AG04450 (cell line): ENCODE data around the gene TBX1. TPM values are rescaled to one million over a fixed set of nuclear protein-coding genes. Genes with fewer than 3 reads are reported as not detected.
A peak's percentile ranks its signal among the peaks of the same experiment; 100 is the strongest.

ENCODE experiments used
- CTCF ChIA-PET: fragments of 300-600, 350-600 bp; formaldehyde crosslinking; extraction: SDS; loops from one replicate; lab custom pipeline; 2022; ENCODE audit warnings: antibody characterized with exemption, inconsistent platforms; lab: Charles Lee
- POLR2A ChIA-PET: fragments of 350-600 bp; formaldehyde crosslinking; extraction: SDS; loops from one replicate; lab custom pipeline; 2021; ENCODE audit warnings: antibody characterized with exemption, inconsistent platforms; lab: Yijun Ruan, JAX
- DNase-seq: peaks from one replicate; pipeline ENCODE4 v3.0.0-alpha.2; 2011; ENCODE audit warnings: low read depth, low spot score
- H3K27ac ChIP-seq: one replicate; pipeline ENCODE4 v1.5.1; 2012; ENCODE audit warnings: low read depth, low read length, control low read depth
- H3K27me3 ChIP-seq: one replicate; pipeline ENCODE4 v1.6.0; 2012; ENCODE audit warnings: low read length; ENCODE audit not compliant: control insufficient read depth, insufficient read depth
- H3K4me3 ChIP-seq: 2 replicates; pipeline ENCODE4 v1.5.1; 2011; ENCODE audit warnings: mild to moderate bottlenecking, low read depth, low read length, control low read depth
- H3K9me3 ChIP-seq: 2 replicates; pipeline ENCODE4 v1.5.1; 2012; ENCODE audit warnings: low read length; ENCODE audit not compliant: control insufficient read depth, insufficient read depth
- CTCF ChIP-seq: IDR thresholded peaks from 2 replicates; pipeline ENCODE4 v1.5.1; 2011; ENCODE audit warnings: low read depth, low read length, control low read depth, inconsistent platforms
- polyA plus RNA-seq: library from polyadenylated mRNA; depleted of rRNA; stranded (reverse); fragments of >200 nt; gene quantifications from 2 replicates; pipeline ENCODE4 v1.2.3, GENCODE V29; 2011

Gene TBX1
- polyA plus RNA-seq, 1 experiment, result not detected

- H3K27ac ChIP-seq, result no peak overlapping the region
- H3K9me3 ChIP-seq, result no peaks in the 10 kb centered on the region; the same call in 1 of the 2 replicates
- ChIA-PET CTCF (no interaction called here), POLR2A (no interaction called here)
- DNase-seq, result no peak
- no peak for TF ChIP-seq CTCF
- H3K27me3 ChIP-seq, result peaks cover 26% of the 10 kb centered on the region
- H3K4me3 ChIP-seq, result no peak overlapping the region
Observed at GRCh38 chr22:19748991-19749664, 11.4 kb upstream of the TBX1 start.

- CTCF ChIA-PET, result interaction anchor here (1.8 kb wide), 1 partner anchor 19 kb away, joined by 7 read pairs; no protein-coding TSS in a partner anchor
- POLR2A ChIA-PET, result no interaction called here
- Histone ChIP-seq H3K27ac (no peak overlapping the region), H3K4me3 (no peak overlapping the region), H3K9me3 (no peaks in the 10 kb centered on the region; the same call in 1 of the 2 replicates), H3K27me3 (peaks cover 33% of the 10 kb centered on the region)
- TF ChIP-seq CTCF, result no peak
- no peak for DNase-seq
Observed at GRCh38 chr22:19749876-19750275, 10.7 kb upstream of the TBX1 start.

GRCh38 chr22:19750507-19751490 lies 9.8 kb upstream of the TBX1 start:
- ChIA-PET CTCF (interaction anchor here (0.6 to 1.8 kb wide), 3 partner anchors 20 to 159 kb away, joined by 3 to 7 read pairs (median 4); no protein-coding TSS in a partner anchor), POLR2A (interaction anchor here (1.0 kb wide), 1 partner anchor 103 kb away, joined by 3 read pairs; no protein-coding TSS in a partner anchor)
- no peak for TF ChIP-seq CTCF
- H3K27ac ChIP-seq, result no peak overlapping the region
- peaks cover 41% of the 10 kb centered on the region for H3K27me3 ChIP-seq
- DNase-seq, result peak; percentile 34
- no peak overlapping the region for H3K4me3 ChIP-seq
- H3K9me3 ChIP-seq, result no peaks in the 10 kb centered on the region; the same call in 1 of the 2 replicates

- H3K9me3 ChIP-seq, result no peaks in the 10 kb centered on the region; the same call in 1 of the 2 replicates
- DNase-seq, result no peak
- peaks cover 50% of the 10 kb centered on the region for H3K27me3 ChIP-seq
- H3K4me3 ChIP-seq, result no peak overlapping the region
- CTCF ChIA-PET, result interaction anchor here (0.6 to 1.8 kb wide), 3 partner anchors 21 to 158 kb away, joined by 3 to 7 read pairs (median 4); no protein-coding TSS in a partner anchor
- no peak for TF ChIP-seq CTCF
- POLR2A ChIA-PET, result interaction anchor here (1.0 kb wide), 1 partner anchor 103 kb away, joined by 3 read pairs; no protein-coding TSS in a partner anchor
- no peak overlapping the region for H3K27ac ChIP-seq
Observed at GRCh38 chr22:19751497-19752245, 8.9 kb upstream of the TBX1 start.
